Retina (tissue), 1 donor: Measurements from ENCODE around the gene AGMO.

ENCODE experiments used
- DNase-seq: peaks from one replicate; pipeline ENCODE4 v3.0.0-alpha.2; 2016

AGMO gene

GRCh38 chr7:15561835-15562234 is at the start of gene AGMO:
Gene AGMO, minus strand, starts transcription at chr7:15562015.
- DNase-seq: no peak

DNA sequence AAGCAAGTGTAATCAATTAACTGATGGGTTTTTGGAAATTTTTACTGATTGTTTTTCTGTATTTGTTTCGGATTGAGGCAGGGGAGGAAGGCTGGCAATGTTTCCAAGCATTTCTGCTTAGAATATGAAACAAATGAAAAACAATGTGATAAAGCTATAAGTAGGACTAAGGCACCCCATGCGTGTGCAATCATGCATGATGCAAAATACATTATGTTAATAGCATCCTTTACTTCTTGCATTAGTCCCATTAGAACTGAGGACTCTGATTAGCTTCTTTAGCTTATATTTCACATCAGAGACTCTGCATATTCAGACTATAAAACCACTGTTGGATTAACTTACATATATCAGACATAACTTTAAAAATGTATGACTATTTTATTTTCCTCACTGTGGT is 48.7 kb upstream of the AGMO start:
- DNase-seq: no peak

- no peak for DNase-seq
Measured at GRCh38 chr7:15609287-15609686, 47.5 kb upstream of the AGMO start.

DNA sequence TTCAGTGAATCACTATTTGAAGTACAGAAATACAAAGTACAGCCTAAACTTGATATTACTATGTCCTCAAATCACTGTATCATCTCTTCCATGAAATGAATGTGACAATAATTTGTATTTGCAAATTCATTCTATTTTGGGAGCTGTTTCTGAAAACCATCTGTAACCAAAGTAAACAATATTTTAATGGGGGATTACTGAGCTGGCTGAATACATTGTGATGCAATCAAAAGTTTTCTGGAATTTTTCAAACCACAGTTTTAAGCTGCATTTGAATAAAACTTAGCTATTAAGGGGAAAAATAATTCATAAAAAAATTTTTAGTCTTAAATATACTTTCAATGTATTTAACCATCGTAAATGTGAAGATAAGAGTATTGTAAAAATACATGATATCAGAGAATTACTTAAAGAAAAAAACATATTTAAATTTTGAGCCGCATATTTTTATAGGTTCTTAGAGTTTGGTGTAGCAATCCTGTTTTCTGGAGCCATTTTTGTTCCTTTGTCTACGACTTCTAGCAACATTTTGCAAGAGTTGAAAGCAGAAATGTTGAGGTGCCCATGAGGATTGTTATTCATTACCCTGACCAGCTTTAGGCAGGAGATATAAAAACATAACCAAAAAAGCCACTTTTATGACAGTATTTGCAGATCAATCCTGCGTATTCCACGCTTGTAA is 45.9 kb upstream of the AGMO start:
- no peak for DNase-seq

- DNase-seq: no peak
Measured at GRCh38 chr7:15606561-15606960, 44.7 kb upstream of the AGMO start.

GRCh38 chr7:15604166-15604565 is 42.4 kb upstream of the AGMO start:
- no peak for DNase-seq

- no peak for DNase-seq
Measured at GRCh38 chr7:15603124-15603523, 41.3 kb upstream of the AGMO start.

- DNase-seq: no peak
Measured at GRCh38 chr7:15602236-15602635, 40.4 kb upstream of the AGMO start.

DNA sequence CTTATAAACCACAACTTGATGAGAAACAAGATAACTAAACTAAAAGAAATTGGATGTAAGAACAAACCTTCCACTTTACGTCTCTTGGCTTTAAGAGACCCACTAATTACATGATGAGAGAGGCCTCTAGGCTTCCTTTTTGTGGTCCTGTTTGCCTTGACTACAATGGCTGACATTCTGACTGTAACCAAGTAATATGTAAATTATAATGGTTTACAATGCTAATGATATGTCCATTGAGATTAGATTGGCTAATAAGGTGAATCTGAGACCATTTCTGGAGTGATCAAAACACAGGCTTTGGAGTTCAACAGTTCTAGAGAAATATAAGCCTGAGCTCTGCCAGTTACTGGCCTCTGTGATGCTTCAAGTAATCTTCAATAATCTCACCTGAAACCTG is 39.4 kb upstream of the AGMO start:
- DNase-seq: no peak

GRCh38 chr7:15600298-15600697 is 38.5 kb upstream of the AGMO start:
- DNase-seq: no peak

GRCh38 chr7:15594461-15594860 is 32.6 kb upstream of the AGMO start:
- no peak for DNase-seq

GRCh38 chr7:15593382-15593781 is 31.6 kb upstream of the AGMO start:
- DNase-seq: no peak

GRCh38 chr7:15586266-15586665 is 24.5 kb upstream of the AGMO start:
- DNase-seq: no peak

- no peak for DNase-seq
Measured at GRCh38 chr7:15584575-15584974, 22.8 kb upstream of the AGMO start.

- no peak for DNase-seq
Measured at GRCh38 chr7:15582773-15583172, 21.0 kb upstream of the AGMO start.

DNA sequence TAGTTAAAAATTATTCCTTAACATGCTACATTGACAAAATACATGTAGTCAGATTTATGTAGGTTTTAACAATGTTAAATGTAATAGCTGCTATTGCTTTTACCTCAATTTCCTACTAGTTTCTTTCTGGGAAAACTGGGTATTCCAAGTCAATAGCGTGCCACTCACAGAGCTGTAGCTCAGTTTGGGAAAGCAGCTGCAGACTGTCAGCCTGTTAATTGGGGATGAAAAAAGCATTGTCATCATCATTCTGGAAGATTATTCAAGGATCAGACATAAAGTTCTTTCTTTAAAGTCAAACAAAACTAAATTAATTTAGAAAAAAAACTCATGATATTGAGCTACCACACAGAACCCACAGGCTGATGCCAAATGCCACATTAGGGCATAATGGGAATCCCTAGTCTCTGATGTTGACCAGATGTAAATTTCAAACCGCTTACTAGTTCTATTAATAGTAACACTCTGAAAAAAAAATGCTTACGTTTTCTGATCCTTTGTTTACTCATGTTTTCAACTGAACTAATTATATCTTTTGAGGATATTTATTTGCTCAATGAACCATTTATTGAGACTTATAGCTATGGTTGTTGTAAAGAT is 19.6 kb upstream of the AGMO start:
- DNase-seq: no peak

GRCh38 chr7:15580604-15581351 is 19.0 kb upstream of the AGMO start:
- no peak for DNase-seq

GRCh38 chr7:15577600-15577999 is 15.8 kb upstream of the AGMO start:
- DNase-seq: no peak

DNA sequence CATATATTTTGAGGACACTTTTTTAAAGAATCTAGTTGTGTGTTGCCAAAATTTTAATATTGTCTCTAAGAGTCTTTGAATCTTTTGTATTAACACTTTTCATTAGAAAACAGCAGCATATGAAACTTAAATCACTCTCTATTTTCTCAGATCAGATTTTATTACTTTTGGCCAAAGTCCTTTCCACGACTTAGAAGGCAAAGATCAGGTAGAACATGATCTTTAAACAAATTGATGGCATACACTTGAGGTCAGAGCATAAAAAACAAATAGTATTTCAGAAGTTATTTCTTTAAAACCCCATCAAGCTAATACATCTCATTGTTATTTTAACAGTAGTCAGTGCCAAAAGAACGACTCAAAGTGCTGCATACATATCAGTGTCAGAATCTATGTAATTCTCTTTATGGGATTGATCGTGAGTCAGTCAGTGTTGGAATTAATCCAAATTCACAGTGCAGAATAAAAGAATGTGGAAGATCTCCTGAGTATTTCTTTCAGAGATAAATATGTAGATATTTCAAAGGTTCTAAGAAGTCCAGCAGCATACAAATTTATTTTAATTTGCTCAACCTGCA is 9.6 kb upstream of the AGMO start:
- DNase-seq: no peak

DNA sequence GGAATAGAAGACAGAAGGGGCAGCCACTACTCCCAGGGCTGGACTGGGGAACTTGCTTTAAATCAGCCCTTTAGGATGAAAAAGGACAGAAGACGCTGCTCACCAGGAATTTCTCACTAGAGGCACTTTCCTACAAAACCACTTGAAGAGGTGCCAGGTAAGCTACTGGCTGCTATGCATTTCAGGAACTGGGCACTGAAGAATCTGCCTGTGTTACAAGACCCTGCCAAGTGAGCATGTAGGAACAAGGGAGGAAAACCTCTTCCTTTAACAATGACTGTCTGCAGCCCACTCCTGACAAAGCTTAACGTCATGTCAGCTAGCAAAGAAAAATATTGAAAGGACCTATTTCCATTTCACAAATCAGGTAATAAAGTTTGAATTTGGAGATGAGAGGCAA is 5.8 kb upstream of the AGMO start:
- no peak for DNase-seq

- no peak for DNase-seq
Measured at GRCh38 chr7:15567036-15567435, 5.2 kb upstream of the AGMO start.

DNA sequence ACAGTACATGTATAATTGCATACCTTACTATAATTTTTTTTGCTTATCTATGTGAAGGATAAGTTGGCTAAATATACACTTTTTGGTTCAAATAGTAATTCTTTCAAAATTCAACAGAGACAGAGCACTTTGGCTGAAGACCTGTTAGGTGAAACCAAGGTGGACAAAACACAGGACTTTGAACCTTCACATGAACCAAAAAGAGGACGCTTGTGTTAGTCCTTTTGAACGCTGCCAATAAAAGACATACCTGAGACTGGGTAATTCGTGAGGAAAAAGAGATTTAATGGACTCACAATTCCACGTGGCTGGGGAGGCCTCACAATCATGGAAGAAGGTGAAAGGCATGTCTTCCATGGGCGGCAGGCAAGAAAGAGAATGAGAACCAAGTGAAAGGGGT is 4.7 kb upstream of the AGMO start:
- DNase-seq: no peak

DNA sequence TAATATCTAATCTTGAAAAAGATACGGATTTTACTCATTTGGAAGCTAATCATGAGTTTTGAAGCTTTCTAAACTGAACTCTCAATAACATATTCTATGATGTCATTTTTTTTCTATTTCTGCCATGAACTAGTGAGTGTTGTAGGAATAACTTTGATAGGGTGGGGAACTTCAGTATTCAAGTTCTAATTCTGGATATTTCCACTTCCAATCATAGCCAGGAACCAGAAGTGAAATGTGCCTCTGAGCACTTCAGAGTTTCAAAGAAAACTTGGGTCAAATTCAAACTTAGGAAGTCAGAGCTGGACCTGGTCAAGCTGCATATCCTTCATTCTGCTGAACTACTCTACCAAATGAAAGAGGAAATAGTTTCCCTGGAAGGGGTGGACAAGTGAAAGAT is 847 bp downstream of the AGMO start:
- DNase-seq: no peak

DNA sequence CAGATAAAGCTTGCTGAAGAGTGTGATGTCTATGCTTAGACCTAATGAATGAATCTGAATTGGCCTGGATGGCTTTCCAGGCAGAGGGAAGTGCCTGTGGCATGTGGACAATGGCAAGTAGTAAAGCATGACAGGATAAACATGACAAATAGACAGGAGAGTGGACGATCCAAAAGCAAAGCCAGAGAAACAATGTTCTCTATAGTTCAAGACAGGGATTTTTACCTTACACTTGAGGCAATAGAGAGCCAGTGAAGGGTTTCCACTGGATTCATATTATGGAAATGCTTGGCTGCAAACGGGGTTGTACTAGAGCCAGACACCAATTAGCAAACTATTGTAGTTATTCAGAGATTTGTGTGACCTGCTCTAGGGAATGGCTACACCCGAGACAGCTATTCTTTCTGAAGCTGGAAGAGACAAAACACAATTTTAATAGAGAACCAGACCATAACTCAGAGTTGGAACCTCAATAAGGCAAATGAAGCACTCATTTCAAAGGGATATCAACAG is 2.3 kb downstream of the AGMO start:
- DNase-seq: no peak
